AG10803 (cell line): Measurements from ENCODE around the gene MPZL1.

Source experiments
- DNase-seq: peaks from one replicate; pipeline ENCODE4 v3.0.0; 2010; ENCODE audit warnings: low read depth
- H3K4me3 ChIP-seq: 2 replicates; pipeline ENCODE4 v1.5.1; 2011; ENCODE audit warnings: mild to moderate bottlenecking, low read length, control low read depth
- TF ChIP-seq, protein P1 (sequence below): conservative IDR thresholded peaks from 2 replicates; pipeline ENCODE4 v1.5.1; 2011; ENCODE audit warnings: mild to moderate bottlenecking, low read length, control low read depth, inconsistent platforms

MPZL1 gene

DNA sequence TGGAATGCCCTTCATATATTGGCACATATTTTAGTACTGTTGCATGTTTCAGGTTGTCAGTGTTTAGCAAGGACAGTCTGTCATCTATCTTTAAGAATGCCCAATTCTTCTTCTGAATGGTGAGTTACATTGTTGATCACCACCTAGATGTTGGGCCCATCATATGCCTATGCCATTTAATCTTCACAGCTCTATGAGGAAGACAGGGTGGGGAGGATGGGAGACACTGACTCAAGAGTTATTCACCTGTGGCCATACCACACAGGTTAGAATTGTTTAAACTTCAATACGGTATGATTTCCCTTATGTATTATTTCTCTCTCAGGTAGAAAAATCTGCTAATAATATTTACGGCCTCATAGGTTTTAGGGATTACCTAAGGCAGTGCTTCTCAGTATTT, 44.8 kb downstream of the MPZL1 start:
- no peak overlapping the region for H3K4me3 ChIP-seq
- no peak for DNase-seq

DNA sequence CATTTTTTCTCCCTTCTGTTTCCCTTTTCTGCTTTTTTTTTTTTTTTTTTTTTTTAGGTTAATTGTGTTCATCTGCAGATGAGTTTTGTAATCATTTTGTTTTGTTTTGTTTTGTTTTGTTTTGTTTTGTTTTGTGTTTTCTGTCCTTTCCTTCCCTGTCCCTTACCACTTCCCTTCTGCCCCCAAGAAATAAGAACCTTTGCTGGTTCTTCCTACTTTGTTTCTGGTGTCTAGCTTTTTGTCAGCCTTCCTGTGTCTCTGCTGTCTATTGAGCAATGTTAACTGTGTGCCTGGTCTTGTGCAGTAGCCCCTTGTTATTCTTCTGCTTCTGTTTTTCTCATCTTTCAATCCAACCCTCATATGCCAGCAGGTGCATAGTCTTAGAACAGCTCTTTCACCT, 46.0 kb downstream of the MPZL1 start:
- DNase-seq, result no peak
- TF ChIP-seq, protein P1, sequence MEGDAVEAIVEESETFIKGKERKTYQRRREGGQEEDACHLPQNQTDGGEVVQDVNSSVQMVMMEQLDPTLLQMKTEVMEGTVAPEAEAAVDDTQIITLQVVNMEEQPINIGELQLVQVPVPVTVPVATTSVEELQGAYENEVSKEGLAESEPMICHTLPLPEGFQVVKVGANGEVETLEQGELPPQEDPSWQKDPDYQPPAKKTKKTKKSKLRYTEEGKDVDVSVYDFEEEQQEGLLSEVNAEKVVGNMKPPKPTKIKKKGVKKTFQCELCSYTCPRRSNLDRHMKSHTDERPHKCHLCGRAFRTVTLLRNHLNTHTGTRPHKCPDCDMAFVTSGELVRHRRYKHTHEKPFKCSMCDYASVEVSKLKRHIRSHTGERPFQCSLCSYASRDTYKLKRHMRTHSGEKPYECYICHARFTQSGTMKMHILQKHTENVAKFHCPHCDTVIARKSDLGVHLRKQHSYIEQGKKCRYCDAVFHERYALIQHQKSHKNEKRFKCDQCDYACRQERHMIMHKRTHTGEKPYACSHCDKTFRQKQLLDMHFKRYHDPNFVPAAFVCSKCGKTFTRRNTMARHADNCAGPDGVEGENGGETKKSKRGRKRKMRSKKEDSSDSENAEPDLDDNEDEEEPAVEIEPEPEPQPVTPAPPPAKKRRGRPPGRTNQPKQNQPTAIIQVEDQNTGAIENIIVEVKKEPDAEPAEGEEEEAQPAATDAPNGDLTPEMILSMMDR, result no peak
- H3K4me3 ChIP-seq, result no peak overlapping the region

More for the DNA sequence above, 44.8 kb downstream of the MPZL1 start:
- TF ChIP-seq, protein P1, result no peak

DNA sequence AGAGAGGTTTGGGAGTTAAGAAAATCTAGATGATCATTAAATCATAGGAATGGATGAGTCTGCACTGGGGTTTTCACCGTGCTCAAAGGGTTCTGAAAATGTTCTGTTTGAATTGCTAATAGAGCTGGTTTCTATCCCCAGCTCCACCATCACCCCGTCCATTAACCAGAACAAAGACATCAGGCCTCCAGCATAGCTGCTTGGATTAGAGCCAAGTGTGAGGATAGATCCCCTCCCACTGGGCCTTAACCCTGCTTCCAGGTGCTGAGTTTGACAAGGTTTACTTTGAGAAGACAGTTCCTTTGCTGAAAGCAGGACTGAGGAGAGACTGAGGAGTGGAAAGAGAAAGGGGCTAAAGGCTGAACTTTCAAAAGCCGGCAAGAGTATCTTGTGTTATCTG, 48.3 kb downstream of the MPZL1 start:
- TF ChIP-seq, protein P1, result no peak
- no peak overlapping the region for H3K4me3 ChIP-seq
- DNase-seq, result no peak

DNA sequence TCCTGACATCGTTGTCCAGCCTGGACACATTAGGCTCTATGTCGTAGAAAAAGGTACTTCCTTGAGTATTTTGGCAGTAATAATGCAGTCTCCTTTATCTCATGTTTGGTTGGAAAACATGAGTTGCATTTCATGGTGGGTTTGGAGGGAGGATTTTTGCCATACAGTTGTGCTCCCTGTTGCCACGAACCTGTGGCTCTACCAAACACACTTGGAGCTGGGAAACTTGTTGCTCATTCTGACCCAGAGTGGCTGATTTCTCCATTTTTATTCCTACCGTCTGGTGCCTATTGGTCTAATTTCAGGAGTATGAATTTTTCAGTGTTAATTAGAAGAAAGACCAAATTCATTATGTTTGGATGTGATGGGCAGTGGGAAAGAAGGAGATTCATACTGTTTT, 50.7 kb downstream of the MPZL1 start:
- no peak for DNase-seq
- no peak overlapping the region for H3K4me3 ChIP-seq
- TF ChIP-seq, protein P1, result no peak

DNA sequence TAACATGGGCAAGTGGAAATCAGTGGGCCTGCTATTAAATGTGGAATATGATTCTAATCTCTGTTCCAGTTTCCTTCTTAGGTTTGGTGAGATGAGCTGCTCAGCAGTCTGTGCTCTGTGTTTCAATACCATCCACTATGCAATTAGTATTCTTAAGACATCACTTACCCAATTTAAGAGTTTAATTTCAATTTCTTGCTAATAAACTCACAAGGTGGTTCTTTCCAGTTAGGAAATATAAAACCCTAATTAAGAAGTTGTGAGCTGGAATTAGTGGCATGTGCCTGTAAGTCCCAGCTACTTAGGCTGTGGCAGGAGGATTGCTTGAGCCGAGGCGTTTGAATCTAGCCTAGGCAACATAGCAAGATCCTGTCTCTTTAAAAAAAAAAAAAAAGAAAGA, 51.7 kb downstream of the MPZL1 start:
- no peak overlapping the region for H3K4me3 ChIP-seq
- TF ChIP-seq, protein P1, result no peak
- DNase-seq, result no peak

DNA sequence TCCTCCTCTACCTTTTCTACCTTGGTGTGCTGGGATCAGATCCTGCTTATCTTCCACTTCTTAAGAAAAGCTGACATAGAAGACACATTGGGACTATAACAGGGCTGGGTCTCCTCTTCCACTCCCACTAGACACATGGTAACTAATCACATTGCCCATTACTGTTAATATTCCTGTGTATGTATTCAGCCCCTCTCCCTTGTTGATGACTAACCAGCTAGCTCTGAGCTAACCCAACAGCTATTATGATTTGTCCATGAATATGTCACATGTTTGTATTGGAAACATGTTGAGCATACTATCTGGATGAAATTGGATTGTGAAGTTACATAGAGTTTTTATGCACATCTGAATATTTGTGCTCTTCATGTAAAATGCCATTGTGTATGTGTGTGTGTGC, 52.9 kb downstream of the MPZL1 start:
- no peak overlapping the region for H3K4me3 ChIP-seq
- DNase-seq, result no peak
- TF ChIP-seq, protein P1, result no peak

DNA sequence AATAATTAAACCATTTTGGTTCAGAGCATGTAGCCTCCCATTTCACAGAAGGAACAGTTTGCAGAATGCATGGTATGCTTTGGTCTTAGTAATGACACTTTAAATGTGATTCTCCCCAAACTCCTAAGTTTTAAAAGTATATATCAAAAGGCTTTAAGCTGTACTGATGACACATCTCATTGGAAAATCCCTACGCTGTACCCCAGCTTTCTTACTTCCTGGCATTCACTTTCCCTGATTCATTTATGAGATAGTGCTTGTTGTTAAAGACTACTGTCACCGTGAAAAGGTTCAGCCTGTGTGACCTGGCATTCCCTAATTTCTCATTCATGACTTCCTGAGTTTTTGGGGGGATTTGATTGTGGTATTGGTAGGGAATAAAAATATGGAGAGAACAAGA, 53.4 kb downstream of the MPZL1 start:
- no peak for DNase-seq
- TF ChIP-seq, protein P1, result no peak
- no peak overlapping the region for H3K4me3 ChIP-seq
